ENCODE measurements around the gene B4GALT4. TPM values are rescaled to one million over a fixed set of nuclear protein-coding genes. Genes with fewer than 3 reads are reported as not detected.

The B4GALT4 gene
- total RNA-seq, 1 experiment from 2014 or later, result 37.6 TPM

DNA sequence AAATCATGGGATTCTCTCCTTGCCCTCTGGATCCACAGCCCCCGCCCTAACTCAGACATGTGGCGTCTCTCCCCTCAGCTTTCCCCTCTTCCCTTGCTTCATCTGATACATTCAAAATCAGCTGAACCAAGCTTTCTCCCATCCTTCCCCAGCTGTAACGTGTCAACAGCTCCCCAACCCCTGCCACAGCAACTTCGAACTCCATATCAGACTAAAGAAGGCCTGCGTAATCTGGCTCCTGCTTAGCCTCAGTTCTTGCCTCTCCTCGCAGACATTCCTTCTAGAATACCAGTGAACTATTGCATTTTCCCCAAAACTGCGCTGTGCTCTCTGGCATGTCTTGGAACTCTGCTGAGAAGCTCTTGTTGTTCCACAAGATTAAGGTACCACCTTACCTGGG, 18.3 kb downstream of the B4GALT4 start:
- H2AFZ ChIP-seq (ENCODE audit: low read length), result no peak overlapping the region
- ChIA-PET POLR2A (ENCODE audit: unreplicated experiment) (no interaction called here), CTCF (no interaction called here)
- no peaks in the 10 kb centered on the region for H3K9me3 ChIP-seq (ENCODE audit: low read length)
- H3K36me3 ChIP-seq (ENCODE audit: low read depth, low read length), result peaks cover 67% of the 10 kb centered on the region
- H3K4me3 ChIP-seq (ENCODE audit: low read length), result no peak overlapping the region
- H3F3A ChIP-seq (ENCODE audit: low read length, unreplicated experiment), result no peaks in the 10 kb centered on the region
- no peaks in the 10 kb centered on the region for H3K9me2 ChIP-seq (replicated peaks; ENCODE audit: low read length)
- H3K79me2 ChIP-seq (ENCODE audit: low read length), result no peaks in the 10 kb centered on the region
- H3K27ac ChIP-seq (ENCODE audit: low read length), result no peak overlapping the region
- no peaks in the 10 kb centered on the region for H3K27me3 ChIP-seq (ENCODE audit: low read length)
- H3K4me1 ChIP-seq (ENCODE audit: insufficient read depth, low read length), result peaks cover 3% of the 10 kb centered on the region; the same call in 1 of the 2 replicates
- BruUV-seq (replicated peaks), result no TSS peak
- no peak overlapping the region for H3K9ac ChIP-seq (ENCODE audit: low read length)
- H4K20me1 ChIP-seq (ENCODE audit: low read length), result no peaks in the 10 kb centered on the region
- intact Hi-C loops (cut with micrococcal nuclease), result no loop called here
- ATAC-seq, result no peak
- TF ChIP-seq EZH2phosphoT487 (IDR thresholded peaks at IDR 0.05; ENCODE audit: borderline replicate concordance, low read length), result no peak
- TF ChIP-seq, protein P1, sequence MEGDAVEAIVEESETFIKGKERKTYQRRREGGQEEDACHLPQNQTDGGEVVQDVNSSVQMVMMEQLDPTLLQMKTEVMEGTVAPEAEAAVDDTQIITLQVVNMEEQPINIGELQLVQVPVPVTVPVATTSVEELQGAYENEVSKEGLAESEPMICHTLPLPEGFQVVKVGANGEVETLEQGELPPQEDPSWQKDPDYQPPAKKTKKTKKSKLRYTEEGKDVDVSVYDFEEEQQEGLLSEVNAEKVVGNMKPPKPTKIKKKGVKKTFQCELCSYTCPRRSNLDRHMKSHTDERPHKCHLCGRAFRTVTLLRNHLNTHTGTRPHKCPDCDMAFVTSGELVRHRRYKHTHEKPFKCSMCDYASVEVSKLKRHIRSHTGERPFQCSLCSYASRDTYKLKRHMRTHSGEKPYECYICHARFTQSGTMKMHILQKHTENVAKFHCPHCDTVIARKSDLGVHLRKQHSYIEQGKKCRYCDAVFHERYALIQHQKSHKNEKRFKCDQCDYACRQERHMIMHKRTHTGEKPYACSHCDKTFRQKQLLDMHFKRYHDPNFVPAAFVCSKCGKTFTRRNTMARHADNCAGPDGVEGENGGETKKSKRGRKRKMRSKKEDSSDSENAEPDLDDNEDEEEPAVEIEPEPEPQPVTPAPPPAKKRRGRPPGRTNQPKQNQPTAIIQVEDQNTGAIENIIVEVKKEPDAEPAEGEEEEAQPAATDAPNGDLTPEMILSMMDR (conservative IDR thresholded peaks at IDR 0.05; ENCODE audit: low read depth, low read length), result no peak
- no peak for TF ChIP-seq EZH2 (IDR thresholded peaks at IDR 0.05; ENCODE audit: low read length, unreplicated experiment)
- no peak for DNase-seq
- no peak overlapping the region for H3K4me2 ChIP-seq (ENCODE audit: low read length)

- TF ChIP-seq EZH2 (IDR thresholded peaks at IDR 0.05; ENCODE audit: low read length, unreplicated experiment) (no peak), EZH2phosphoT487 (IDR thresholded peaks at IDR 0.05; ENCODE audit: borderline replicate concordance, low read length) (no peak)
- TF ChIP-seq, protein P1 (conservative IDR thresholded peaks at IDR 0.05; ENCODE audit: low read depth, low read length), result no peak
- DNase-seq, result no peak
- no TSS peak for BruUV-seq (replicated peaks)
- Histone ChIP-seq H2AFZ (ENCODE audit: low read length) (no peak overlapping the region), H3K4me3 (ENCODE audit: low read length) (no peak overlapping the region), H4K20me1 (ENCODE audit: low read length) (no peaks in the 10 kb centered on the region), H3K9me3 (ENCODE audit: low read length) (no peaks in the 10 kb centered on the region), H3K79me2 (ENCODE audit: low read length) (no peaks in the 10 kb centered on the region), H3F3A (ENCODE audit: low read length, unreplicated experiment) (no peaks in the 10 kb centered on the region), H3K9ac (ENCODE audit: low read length) (no peak overlapping the region), H3K9me2 (replicated peaks; ENCODE audit: low read length) (no peaks in the 10 kb centered on the region), H3K4me1 (ENCODE audit: insufficient read depth, low read length) (no peaks in the 10 kb centered on the region), H3K36me3 (ENCODE audit: low read depth, low read length) (peaks cover 67% of the 10 kb centered on the region), H3K4me2 (ENCODE audit: low read length) (no peak overlapping the region), H3K27ac (ENCODE audit: low read length) (no peak overlapping the region), H3K27me3 (ENCODE audit: low read length) (no peaks in the 10 kb centered on the region)
- ChIA-PET CTCF (no interaction called here), POLR2A (ENCODE audit: unreplicated experiment) (no interaction called here)
- no peak for ATAC-seq
- intact Hi-C loops (cut with micrococcal nuclease), result no loop called here
These were observed 18.8 kb downstream of the B4GALT4 start for GRCh38 chr3:119221779-119222320.

GRCh38 chr3:119220970-119221667, 19.6 kb downstream of the B4GALT4 start:
- Histone ChIP-seq H4K20me1 (ENCODE audit: low read length) (no peaks in the 10 kb centered on the region), H3K27me3 (ENCODE audit: low read length) (no peaks in the 10 kb centered on the region), H3K4me2 (ENCODE audit: low read length) (no peak overlapping the region), H3F3A (ENCODE audit: low read length, unreplicated experiment) (no peaks in the 10 kb centered on the region), H3K36me3 (ENCODE audit: low read depth, low read length) (peaks cover 66% of the 10 kb centered on the region), H3K4me3 (ENCODE audit: low read length) (no peak overlapping the region), H3K9ac (ENCODE audit: low read length) (no peak overlapping the region), H3K9me3 (ENCODE audit: low read length) (no peaks in the 10 kb centered on the region), H3K27ac (ENCODE audit: low read length) (no peak overlapping the region), H3K9me2 (replicated peaks; ENCODE audit: low read length) (no peaks in the 10 kb centered on the region), H3K79me2 (ENCODE audit: low read length) (no peaks in the 10 kb centered on the region), H2AFZ (ENCODE audit: low read length) (no peak overlapping the region), H3K4me1 (ENCODE audit: insufficient read depth, low read length) (no peaks in the 10 kb centered on the region)
- peak; percentile 42 for ATAC-seq
- TF ChIP-seq EZH2phosphoT487 (IDR thresholded peaks at IDR 0.05; ENCODE audit: borderline replicate concordance, low read length), result no peak
- no peak for TF ChIP-seq EZH2 (IDR thresholded peaks at IDR 0.05; ENCODE audit: low read length, unreplicated experiment)
- TF ChIP-seq, protein P1 (conservative IDR thresholded peaks at IDR 0.05; ENCODE audit: low read depth, low read length), result no peak
- BruUV-seq (replicated peaks), result no TSS peak
- CTCF ChIA-PET, result no interaction called here
- no peak for DNase-seq
- POLR2A ChIA-PET (ENCODE audit: unreplicated experiment), result no interaction called here
- intact Hi-C loops (cut with micrococcal nuclease), result no loop called here
